ENCODE results near the gene PFDN1. TPM values are rescaled to one million over a fixed set of nuclear protein-coding genes. Genes with fewer than 3 reads are reported as not detected.

The PFDN1 gene
- total and polyA plus RNA-seq, 10 of the 15 experiments (the other 5 are each of a cell fraction or from before 2014, with no cell fraction given), result 62.9 to 193 (median 102) TPM

DNA sequence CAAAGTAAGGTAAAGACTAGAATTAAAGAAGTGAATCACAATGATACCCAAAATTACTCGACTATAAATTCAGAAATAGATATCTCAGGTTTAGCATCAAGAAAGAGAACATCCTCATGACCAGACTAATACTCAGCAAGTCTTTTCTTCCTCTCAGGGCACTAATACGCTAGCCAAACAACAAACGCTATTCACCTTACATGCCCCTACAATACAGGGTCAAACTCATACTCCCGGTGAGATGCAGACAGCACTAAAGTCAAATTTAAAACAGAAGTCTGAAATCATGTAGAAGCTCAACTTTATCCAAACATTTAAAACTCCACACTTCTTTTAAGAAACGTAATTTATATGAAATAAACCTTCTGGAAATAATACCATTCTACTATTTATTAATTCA, 5.6 kb downstream of the PFDN1 start:
- H3K36me3 ChIP-seq (ENCODE audit: control insufficient read depth in 2 of 2, insufficient read depth in 2 of 2, low read length in 1 of 2), result peaks cover 0 to 9% of the 10 kb centered on the region in 2 experiments; a peak in 2 of 4 replicates
- no peaks in the 10 kb centered on the region for H3K9me3 ChIP-seq (replicated peaks; ENCODE audit: control insufficient read depth, insufficient read depth, low read length)
- H4K20me1 ChIP-seq (ENCODE audit: control insufficient read depth, insufficient read depth), result no peaks in the 10 kb centered on the region
- H3K4me3 ChIP-seq, result no peak overlapping the region
- in situ Hi-C loops (cut with MboI), result no loop called here
- no peak overlapping the region for H2AFZ ChIP-seq (ENCODE audit: control insufficient read depth, low read depth, low read length)
- H3K79me2 ChIP-seq (ENCODE audit: control insufficient read depth, insufficient read depth, low read length), result peaks cover 53% of the 10 kb centered on the region
- TF ChIP-seq ZBED1 (IDR thresholded peaks at IDR 0.05; ENCODE audit: borderline replicate concordance) (no peak), PBX3 (IDR thresholded peaks at IDR 0.05; ENCODE audit: insufficient replicate concordance, low read depth, low read length) (no peak), HCFC1 (IDR thresholded peaks at IDR 0.05; ENCODE audit: low read length) (no peak), YY1 (IDR thresholded peaks at IDR 0.05; ENCODE audit: low read depth, low read length) (no peak), RB1 (IDR thresholded peaks at IDR 0.05; ENCODE audit: borderline replicate concordance) (no peak)
- TF ChIP-seq, protein P1, sequence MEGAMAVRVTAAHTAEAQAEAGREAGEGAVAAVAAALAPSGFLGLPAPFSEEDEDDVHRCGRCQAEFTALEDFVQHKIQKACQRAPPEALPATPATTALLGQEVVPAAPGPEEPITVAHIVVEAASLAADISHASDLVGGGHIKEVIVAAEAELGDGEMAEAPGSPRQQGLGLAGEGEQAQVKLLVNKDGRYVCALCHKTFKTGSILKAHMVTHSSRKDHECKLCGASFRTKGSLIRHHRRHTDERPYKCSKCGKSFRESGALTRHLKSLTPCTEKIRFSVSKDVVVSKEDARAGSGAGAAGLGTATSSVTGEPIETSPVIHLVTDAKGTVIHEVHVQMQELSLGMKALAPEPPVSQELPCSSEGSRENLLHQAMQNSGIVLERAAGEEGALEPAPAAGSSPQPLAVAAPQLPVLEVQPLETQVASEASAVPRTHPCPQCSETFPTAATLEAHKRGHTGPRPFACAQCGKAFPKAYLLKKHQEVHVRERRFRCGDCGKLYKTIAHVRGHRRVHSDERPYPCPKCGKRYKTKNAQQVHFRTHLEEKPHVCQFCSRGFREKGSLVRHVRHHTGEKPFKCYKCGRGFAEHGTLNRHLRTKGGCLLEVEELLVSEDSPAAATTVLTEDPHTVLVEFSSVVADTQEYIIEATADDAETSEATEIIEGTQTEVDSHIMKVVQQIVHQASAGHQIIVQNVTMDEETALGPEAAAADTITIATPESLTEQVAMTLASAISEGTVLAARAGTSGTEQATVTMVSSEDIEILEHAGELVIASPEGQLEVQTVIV (IDR thresholded peaks at IDR 0.05; ENCODE audit: borderline replicate concordance, partially characterized antibody), result no peak
- ChIA-PET RAD21 (ENCODE audit: unreplicated experiment) (interaction anchor here (1.0 kb wide), 1 partner anchor 49 kb away, joined by 5 read pairs; the partner anchor contains the start of gene HBEGF), SMC1A (ENCODE audit: uncharacterized antibody, unreplicated experiment) (interaction anchor here (1.0 to 1.5 kb wide), 4 partner anchors 8 to 55 kb away, joined by 4 to 6 read pairs (median 6); no protein-coding TSS in a partner anchor), POLR2A (no interaction called here), CTCF (interaction anchor here (0.6 to 4.0 kb wide), 7 partner anchors 13 to 105 kb away, joined by 3 to 19 read pairs (median 4); partner anchors contain the start of gene HBEGF)
- no TSS peak for BruUV-seq (replicated peaks)
- 76% methylated on average over 5 of the region's 5 CpGs for WGBS (ENCODE audit: insufficient coverage, insufficient replicate concordance, low lambda C conversion rate, missing lambda C conversion rate)
- FAIRE-seq, result no peak
- DNase-seq (ENCODE audit: low read depth, low spot score), result no peak
- H3K27ac ChIP-seq (ENCODE audit: control insufficient read depth, insufficient read depth), result no peak overlapping the region
- ATAC-seq, result 0 out of 3 replicates have a peak, but pooled peaks have one; percentile 17
- no peaks in the 10 kb centered on the region for H3K27me3 ChIP-seq (replicated peaks in 1 of 2; ENCODE audit: control insufficient read depth in 2 of 2, insufficient read depth in 2 of 2, low read length in 1 of 2)
- no peaks in the 10 kb centered on the region for H3K4me1 ChIP-seq (ENCODE audit: control insufficient read depth, insufficient read depth, low read length)
- H3K4me2 ChIP-seq (ENCODE audit: control insufficient read depth, insufficient read depth), result no peak overlapping the region
- intact Hi-C loops (cut with micrococcal nuclease; ENCODE audit: unreplicated experiment), result no loop called here
- H3K9ac ChIP-seq (ENCODE audit: control insufficient read depth, insufficient read depth, low read length), result no peak overlapping the region
